ENCODE measurements around the gene NUP210L. TPM values are rescaled to one million over a fixed set of nuclear protein-coding genes. Genes with fewer than 3 reads are reported as not detected.

The NUP210L gene
- total and polyA plus RNA-seq, 2 experiments from 2014 or later = 0.11 TPM; not detected in 1

DNA sequence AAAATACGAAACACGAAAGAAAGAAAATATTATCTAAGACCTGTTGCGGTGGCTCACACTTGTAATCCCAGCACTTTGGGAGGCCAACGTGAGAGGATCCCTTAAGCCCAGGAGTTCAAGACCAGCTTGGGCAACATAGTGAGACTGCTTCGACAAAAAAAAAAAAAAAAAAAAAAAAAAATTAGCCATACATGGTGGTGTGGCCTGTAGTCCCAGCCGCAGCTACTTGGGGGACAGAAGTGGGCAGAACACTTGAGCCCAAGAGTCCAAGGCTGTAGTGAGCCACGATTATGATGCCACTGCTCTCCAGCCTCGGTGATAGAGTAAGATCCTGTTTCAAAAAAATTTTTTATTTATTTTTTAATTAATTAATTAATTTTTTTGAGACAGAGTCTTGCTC lies 167.3 kb downstream of the NUP210L start:
- H3K4me1 ChIP-seq (ENCODE audit: insufficient read depth) = peaks cover 28% of the 10 kb centered on the region
- DNase-seq = no peak
- no peaks in the 10 kb centered on the region for H3K27me3 ChIP-seq (replicated peaks; ENCODE audit: insufficient read depth)
- H3F3A ChIP-seq (ENCODE audit: insufficient read depth) = peaks cover 48% of the 10 kb centered on the region
- WGBS, 2 experiments (ENCODE audit: low coverage in 1 of 2, low lambda C conversion rate in 2 of 2, missing lambda C conversion rate in 2 of 2) = 83 to 85% methylated on average over 8 of the region's 8 CpGs
- in situ Hi-C loops (cut with MboI) = loop anchor here (5.0 to 10.0 kb wide), 2 partner anchors 173 to 310 kb away; partner anchors contain the start of gene NPR1
- H3K36me3 ChIP-seq (ENCODE audit: low read depth) = peaks cover 18% of the 10 kb centered on the region
- TF ChIP-seq EZH2 (IDR thresholded peaks at IDR 0.05; ENCODE audit: insufficient read depth, poor library complexity, severe bottlenecking) = no peak
- TF ChIP-seq EZH2phosphoT487 (IDR thresholded peaks at IDR 0.05; ENCODE audit: insufficient read depth, low read depth) = no peak
- H3K9me3 ChIP-seq (ENCODE audit: low read depth) = no peaks in the 10 kb centered on the region
- no peaks in the 10 kb centered on the region for H3K9me2 ChIP-seq (ENCODE audit: insufficient read depth)
- H3K79me2 ChIP-seq (ENCODE audit: insufficient read depth) = peaks cover 55% of the 10 kb centered on the region
- H3K4me3 ChIP-seq = no peak overlapping the region
- H3K9ac ChIP-seq = no peak overlapping the region
- H4K20me1 ChIP-seq (ENCODE audit: insufficient read depth) = peaks cover 5% of the 10 kb centered on the region; the same call in 1 of the 2 replicates
- H3K27ac ChIP-seq = no peak overlapping the region
- H2AFZ ChIP-seq = no peak overlapping the region
- no peak overlapping the region for H3K4me2 ChIP-seq (ENCODE audit: unreplicated experiment)

DNA sequence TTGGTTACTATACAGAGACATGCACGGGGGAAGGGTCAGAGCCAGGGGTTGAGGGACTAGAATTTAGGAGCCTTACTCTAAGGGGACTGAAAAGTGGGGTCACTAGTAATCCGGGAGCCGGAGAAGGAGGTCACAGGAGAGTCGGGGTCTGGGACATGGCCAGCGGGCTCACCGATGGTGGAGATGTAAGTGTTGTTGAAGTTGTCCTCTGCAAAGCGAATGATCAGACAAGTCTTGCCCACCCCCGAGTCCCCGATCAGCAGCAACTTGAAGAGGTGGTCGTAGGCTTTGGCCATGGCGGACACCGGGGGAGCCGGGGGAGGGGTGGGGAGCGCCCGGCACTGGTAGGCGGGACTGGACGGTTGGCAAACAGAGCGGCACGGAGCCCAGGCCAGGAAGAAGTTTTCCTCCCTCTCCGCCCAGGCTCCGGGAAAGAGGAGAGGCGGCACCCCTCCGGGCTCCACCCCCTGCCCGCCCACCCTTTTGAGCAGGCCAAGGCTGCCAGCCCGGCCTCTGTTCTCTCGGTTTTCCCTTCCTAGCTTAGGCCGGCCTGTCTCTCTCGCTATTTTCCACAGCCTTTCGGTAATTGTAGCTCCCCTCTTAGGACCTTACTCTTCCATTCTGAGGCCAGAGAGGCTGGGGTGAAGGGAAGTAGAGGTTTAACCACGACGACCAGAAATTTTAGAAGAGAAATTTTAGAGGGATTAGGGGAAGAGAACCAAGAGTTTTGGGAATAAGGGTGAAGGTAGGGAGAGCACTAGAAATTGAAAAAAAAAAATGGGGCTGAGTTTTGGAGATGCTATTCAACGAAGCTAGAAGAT lies 168.7 kb downstream of the NUP210L start, which contains the start of gene RAB13:
Gene RAB13, minus strand, starts transcription at position 399 of the 821 bp plus-strand sequence. Its CDS starts 103 bp downstream, at position 296.
- Histone ChIP-seq H3K4me3 (peak within 1 kb of the TSS; percentile 97), H3K27me3 (replicated peaks; ENCODE audit: insufficient read depth) (no peaks in the 10 kb centered on the region), H3F3A (ENCODE audit: insufficient read depth) (peaks cover 40% of the 10 kb centered on the region), H3K9ac (peak within 1 kb of the TSS; percentile 94), H3K9me2 (ENCODE audit: insufficient read depth) (no peaks in the 10 kb centered on the region), H3K4me1 (ENCODE audit: insufficient read depth) (peaks cover 15% of the 10 kb centered on the region; the same call in 1 of the 2 replicates), H2AFZ (peak within 1 kb of the TSS; percentile 91), H3K4me2 (ENCODE audit: unreplicated experiment) (peak within 1 kb of the TSS; percentile 97), H3K36me3 (ENCODE audit: low read depth) (peaks cover 7% of the 10 kb centered on the region; the same call in 1 of the 2 replicates), H4K20me1 (ENCODE audit: insufficient read depth) (no peaks in the 10 kb centered on the region), H3K27ac (peak within 1 kb of the TSS; percentile 84), H3K9me3 (ENCODE audit: low read depth) (no peaks in the 10 kb centered on the region), H3K79me2 (ENCODE audit: insufficient read depth) (peaks cover 54% of the 10 kb centered on the region)
- 2 to 3% methylated on average over 14 to 32 of the region's 32 CpGs for WGBS, 2 experiments (ENCODE audit: low coverage in 1 of 2, low lambda C conversion rate in 2 of 2, missing lambda C conversion rate in 2 of 2)
- in situ Hi-C loops (cut with MboI) = loop anchor here (5.0 to 10.0 kb wide), 2 partner anchors 171 to 309 kb away; partner anchors contain the start of gene NPR1
- no peak for TF ChIP-seq EZH2 (IDR thresholded peaks at IDR 0.05; ENCODE audit: insufficient read depth, poor library complexity, severe bottlenecking)
- TF ChIP-seq EZH2phosphoT487 (IDR thresholded peaks at IDR 0.05; ENCODE audit: insufficient read depth, low read depth) = no peak
- DNase-seq = peak; percentile 95

DNA sequence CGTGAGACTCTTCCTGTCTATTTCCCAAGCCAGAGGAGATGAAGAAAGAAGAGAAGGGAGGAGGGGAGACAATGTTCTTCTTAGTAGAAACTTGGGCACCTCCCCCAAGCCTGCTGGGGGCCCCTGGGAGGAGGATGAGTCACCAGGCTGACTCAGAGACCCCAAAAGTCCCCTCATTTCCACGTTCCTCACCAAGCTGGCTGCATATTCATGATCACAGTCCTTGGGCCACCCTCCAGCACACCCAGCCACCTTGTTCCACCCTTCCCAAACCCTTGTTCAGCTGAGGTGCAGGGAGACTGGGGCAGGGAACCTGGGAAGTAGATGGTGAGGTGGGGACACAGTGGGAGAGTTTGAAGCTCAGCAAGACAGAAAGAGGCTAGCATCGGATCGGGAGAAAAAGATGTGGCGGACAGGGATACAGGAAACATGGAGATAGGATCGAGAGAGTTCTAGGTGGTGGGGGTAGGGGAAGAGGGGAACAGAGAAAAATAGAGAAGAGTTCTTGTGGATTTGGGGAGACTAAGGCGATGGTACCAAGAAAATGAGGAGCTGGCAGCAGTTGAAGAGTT lies 169.4 kb downstream of the NUP210L start:
- in situ Hi-C loops (cut with MboI) = loop anchor here (5.0 to 10.0 kb wide), 2 partner anchors 171 to 308 kb away; partner anchors contain the start of gene NPR1
- peak; percentile 79 for DNase-seq

More for the DNA sequence above, 169.4 kb downstream of the NUP210L start:
- no peaks in the 10 kb centered on the region for H4K20me1 ChIP-seq (ENCODE audit: insufficient read depth)
- H3K4me1 ChIP-seq (ENCODE audit: insufficient read depth) = peaks cover 15% of the 10 kb centered on the region; the same call in 1 of the 2 replicates
- peaks cover 52% of the 10 kb centered on the region for H3K79me2 ChIP-seq (ENCODE audit: insufficient read depth)
- H3K36me3 ChIP-seq (ENCODE audit: low read depth) = peaks cover 7% of the 10 kb centered on the region
- 1 to 7% methylated on average over 6 to 7 of the region's 7 CpGs for WGBS, 2 experiments (ENCODE audit: low coverage in 1 of 2, low lambda C conversion rate in 2 of 2, missing lambda C conversion rate in 2 of 2)
- peak overlapping the region; percentile 95 for H3K4me2 ChIP-seq (ENCODE audit: unreplicated experiment)
- H3K9me2 ChIP-seq (ENCODE audit: insufficient read depth) = no peaks in the 10 kb centered on the region
- peak overlapping the region; percentile 97 for H3K4me3 ChIP-seq
- H3K9ac ChIP-seq = peak overlapping the region; percentile 94
- H3K27ac ChIP-seq = peak overlapping the region; percentile 84
- H3F3A ChIP-seq (ENCODE audit: insufficient read depth) = peaks cover 42% of the 10 kb centered on the region
- no peaks in the 10 kb centered on the region for H3K27me3 ChIP-seq (replicated peaks; ENCODE audit: insufficient read depth)
- H3K9me3 ChIP-seq (ENCODE audit: low read depth) = no peaks in the 10 kb centered on the region
- TF ChIP-seq EZH2phosphoT487 (IDR thresholded peaks at IDR 0.05; ENCODE audit: insufficient read depth, low read depth) (no peak), EZH2 (IDR thresholded peaks at IDR 0.05; ENCODE audit: insufficient read depth, poor library complexity, severe bottlenecking) (no peak)
- peak overlapping the region; percentile 91 for H2AFZ ChIP-seq

Measured in GM23248 (cell line).